Activated B cell treated with CpG ODN at 0.5 μM for 24 hours (primary cell): ENCODE measurements around the gene NF2. TPM values are rescaled to one million over a fixed set of nuclear protein-coding genes. Genes with fewer than 3 reads are reported as not detected.

Experiments used
- ATAC-seq: fragments of 200-7000 bp; cut with Tn5 transposase; one replicate; pipeline ENCODE4 v1.10.0; 2021; ENCODE audit warnings: low read depth, mild to moderate bottlenecking, moderate library complexity
- CTCF ChIA-PET: fragments of 350-600 bp; sonication (Branson Sonifier 250); formaldehyde crosslinking; loops from one replicate; lab custom pipeline; 2021; ENCODE audit warnings: antibody characterized with exemption; lab: Charles Lee
- POLR2A ChIA-PET: fragments of 350-600 bp; sonication (Branson Sonifier 250); formaldehyde crosslinking; loops from one replicate; lab custom pipeline; 2021; ENCODE audit warnings: antibody characterized with exemption; lab: Charles Lee
- DNase-seq: peaks from one replicate; pipeline ENCODE4 v3.0.0; 2022
- H3K27ac Mint-ChIP-seq: one replicate; pipeline ENCODE4 v1.8.0; 2020; ENCODE audit warnings: mixed read lengths
- H3K27me3 Mint-ChIP-seq: one replicate; pipeline ENCODE4 v1.8.0; 2021; ENCODE audit warnings: mixed read lengths
- H3K36me3 Mint-ChIP-seq: one replicate; pipeline ENCODE4 v1.8.0; 2021; ENCODE audit warnings: low read depth, mixed read lengths
- H3K4me1 Mint-ChIP-seq: one replicate; pipeline ENCODE4 v1.8.0; 2021; ENCODE audit warnings: mixed read lengths
- H3K4me3 Mint-ChIP-seq: one replicate; pipeline ENCODE4 v1.8.0; 2020; ENCODE audit warnings: mild to moderate bottlenecking, mixed read lengths
- H3K9me3 Mint-ChIP-seq: one replicate; pipeline ENCODE4 v1.8.0; 2020; ENCODE audit warnings: mixed read lengths
- intact Hi-C: fragments of 100-400 bp; cut with micrococcal nuclease; formaldehyde crosslinking; loops from one replicate; pipeline ENCODE4 v1.15.1; 2024
- total RNA-seq: library from RNA; stranded (reverse); gene quantifications from 2 replicates; pipeline ENCODE4 v1.2.3, GENCODE V29; 2022
- TF ChIP-seq, protein P1 (sequence below): fragments of 200-600 bp; IDR thresholded peaks from one replicate; pipeline ENCODE4 v1.8.0; 2022; ENCODE audit warnings: antibody characterized with exemption, mild to moderate bottlenecking

NF2 gene
- total RNA-seq, 1 donor from 2014 or later: 30.3 TPM

DNA sequence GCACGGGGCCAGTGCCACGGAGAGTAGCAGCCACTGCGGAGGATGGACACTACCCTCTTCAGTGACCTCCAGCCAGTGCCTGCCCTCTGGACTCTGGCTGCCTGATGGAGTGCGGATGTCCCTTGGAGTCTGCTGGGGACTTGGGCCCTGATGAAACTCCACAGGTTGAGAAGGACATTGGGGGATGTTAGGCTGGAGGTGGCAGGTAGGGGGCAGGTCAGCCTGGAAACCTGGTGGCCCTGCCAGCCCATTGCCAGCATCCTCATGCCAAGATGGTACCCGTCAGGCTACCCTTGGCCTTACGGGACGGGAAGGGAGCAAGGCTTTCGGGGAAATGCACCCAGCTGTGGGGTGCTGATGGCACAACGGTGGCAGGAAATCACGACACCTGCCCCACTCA lies 120.3 kb downstream of the NF2 start:
- Mint-ChIP-seq H3K4me3 (no peak overlapping the region), H3K27me3 (peaks cover 19% of the 10 kb centered on the region), H3K4me1 (peaks cover 7% of the 10 kb centered on the region), H3K36me3 (no peaks in the 10 kb centered on the region), H3K9me3 (no peaks in the 10 kb centered on the region), H3K27ac (no peak overlapping the region)
- intact Hi-C loops: no loop called here
- no peak for ATAC-seq
- no peak for DNase-seq
- ChIA-PET CTCF (no interaction called here), POLR2A (no interaction called here)
- TF ChIP-seq, protein P1, sequence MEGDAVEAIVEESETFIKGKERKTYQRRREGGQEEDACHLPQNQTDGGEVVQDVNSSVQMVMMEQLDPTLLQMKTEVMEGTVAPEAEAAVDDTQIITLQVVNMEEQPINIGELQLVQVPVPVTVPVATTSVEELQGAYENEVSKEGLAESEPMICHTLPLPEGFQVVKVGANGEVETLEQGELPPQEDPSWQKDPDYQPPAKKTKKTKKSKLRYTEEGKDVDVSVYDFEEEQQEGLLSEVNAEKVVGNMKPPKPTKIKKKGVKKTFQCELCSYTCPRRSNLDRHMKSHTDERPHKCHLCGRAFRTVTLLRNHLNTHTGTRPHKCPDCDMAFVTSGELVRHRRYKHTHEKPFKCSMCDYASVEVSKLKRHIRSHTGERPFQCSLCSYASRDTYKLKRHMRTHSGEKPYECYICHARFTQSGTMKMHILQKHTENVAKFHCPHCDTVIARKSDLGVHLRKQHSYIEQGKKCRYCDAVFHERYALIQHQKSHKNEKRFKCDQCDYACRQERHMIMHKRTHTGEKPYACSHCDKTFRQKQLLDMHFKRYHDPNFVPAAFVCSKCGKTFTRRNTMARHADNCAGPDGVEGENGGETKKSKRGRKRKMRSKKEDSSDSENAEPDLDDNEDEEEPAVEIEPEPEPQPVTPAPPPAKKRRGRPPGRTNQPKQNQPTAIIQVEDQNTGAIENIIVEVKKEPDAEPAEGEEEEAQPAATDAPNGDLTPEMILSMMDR: no peak

DNA sequence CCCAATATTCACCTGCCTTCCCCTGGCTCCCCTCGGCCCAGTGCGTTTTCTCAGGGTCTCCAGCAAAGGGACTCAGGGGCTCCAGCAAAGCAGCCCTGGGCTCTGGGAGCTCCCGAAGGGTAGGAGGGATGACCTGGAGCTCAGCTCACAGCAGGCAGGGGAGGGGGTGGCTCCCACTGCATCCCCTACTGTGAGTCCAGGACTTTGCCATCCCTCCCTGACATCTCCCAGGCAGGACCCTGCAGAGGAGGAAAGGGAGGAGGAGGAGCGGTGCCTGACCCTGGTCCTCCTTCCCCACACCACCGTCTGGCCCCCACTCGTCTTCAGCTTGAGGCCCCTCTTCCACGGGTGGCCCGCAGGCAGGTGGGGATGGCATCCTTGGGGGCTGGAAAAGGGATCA lies 121.4 kb downstream of the NF2 start:
- TF ChIP-seq, protein P1: no peak
- H3K4me1 Mint-ChIP-seq: peaks cover 3% of the 10 kb centered on the region
- no peak for DNase-seq
- intact Hi-C loops: no loop called here
- peaks cover 10% of the 10 kb centered on the region for H3K27me3 Mint-ChIP-seq
- no peaks in the 10 kb centered on the region for H3K9me3 Mint-ChIP-seq
- POLR2A ChIA-PET: no interaction called here
- CTCF ChIA-PET: no interaction called here
- H3K27ac Mint-ChIP-seq: no peak overlapping the region
- no peak overlapping the region for H3K4me3 Mint-ChIP-seq
- no peaks in the 10 kb centered on the region for H3K36me3 Mint-ChIP-seq
- no peak for ATAC-seq

DNA sequence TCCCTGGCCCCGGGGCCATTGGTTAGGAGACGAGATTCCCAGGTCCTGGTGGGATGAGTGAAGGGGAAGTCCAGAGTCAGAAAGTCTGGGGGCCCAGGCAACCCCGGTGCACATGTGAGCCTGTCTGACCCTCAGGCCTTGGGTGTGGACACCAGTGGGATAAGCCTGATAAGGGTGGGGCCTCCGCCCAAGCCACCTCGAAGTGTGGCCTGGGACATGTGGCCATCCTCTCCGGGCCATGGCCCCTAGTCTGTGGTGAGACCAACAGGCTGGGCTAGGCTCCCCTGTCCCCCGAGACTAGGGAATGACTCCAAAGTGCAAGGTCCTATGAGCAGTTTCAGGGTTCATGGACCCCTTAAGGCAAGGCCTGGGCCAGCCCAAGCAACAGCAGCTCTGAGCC lies 122.7 kb downstream of the NF2 start:
- intact Hi-C loops: no loop called here
- DNase-seq: no peak
- ChIA-PET CTCF (interaction anchor here (1.2 kb wide), 1 partner anchor 279 kb away, joined by 4 read pairs; no protein-coding TSS in a partner anchor), POLR2A (no interaction called here)
- H3K27ac Mint-ChIP-seq: no peak overlapping the region
- no peak overlapping the region for H3K4me3 Mint-ChIP-seq
- ATAC-seq: no peak
- peaks cover 3% of the 10 kb centered on the region for H3K4me1 Mint-ChIP-seq
- H3K9me3 Mint-ChIP-seq: no peaks in the 10 kb centered on the region
- peaks cover 10% of the 10 kb centered on the region for H3K27me3 Mint-ChIP-seq
- H3K36me3 Mint-ChIP-seq: peaks cover 7% of the 10 kb centered on the region
- TF ChIP-seq, protein P1: no peak

DNA sequence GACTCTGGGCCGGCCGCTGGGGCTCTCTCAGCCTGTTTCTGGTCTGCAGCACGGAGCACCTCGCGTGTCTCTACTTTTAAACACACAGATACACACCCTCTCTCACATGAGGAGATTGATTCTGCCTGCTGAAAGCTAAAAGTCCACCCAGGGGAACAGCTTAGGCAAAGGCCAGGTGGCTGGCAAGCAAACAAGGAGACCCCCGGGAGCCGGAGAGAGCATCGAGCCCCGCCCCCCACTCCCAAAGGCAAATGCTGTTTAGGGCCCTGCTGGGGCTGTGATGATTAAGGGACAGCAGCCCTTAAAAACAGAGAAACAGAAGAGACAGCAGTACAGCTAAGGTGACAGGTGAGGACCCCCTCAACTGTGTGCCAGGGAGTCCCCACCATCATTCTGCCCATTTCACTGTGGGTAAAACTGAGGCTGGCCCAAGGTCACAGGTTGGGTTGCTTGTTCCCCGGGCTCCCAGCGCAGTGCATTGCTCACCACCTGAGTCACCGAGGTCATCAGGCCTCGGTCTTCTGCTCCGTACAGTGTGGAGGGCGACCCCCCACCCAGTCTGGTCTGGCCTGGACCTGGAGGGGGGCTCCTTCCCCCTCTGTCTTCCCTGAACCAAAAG lies 123.2 kb downstream of the NF2 start:
- H3K4me1 Mint-ChIP-seq: no peaks in the 10 kb centered on the region
- POLR2A ChIA-PET: no interaction called here

DNA sequence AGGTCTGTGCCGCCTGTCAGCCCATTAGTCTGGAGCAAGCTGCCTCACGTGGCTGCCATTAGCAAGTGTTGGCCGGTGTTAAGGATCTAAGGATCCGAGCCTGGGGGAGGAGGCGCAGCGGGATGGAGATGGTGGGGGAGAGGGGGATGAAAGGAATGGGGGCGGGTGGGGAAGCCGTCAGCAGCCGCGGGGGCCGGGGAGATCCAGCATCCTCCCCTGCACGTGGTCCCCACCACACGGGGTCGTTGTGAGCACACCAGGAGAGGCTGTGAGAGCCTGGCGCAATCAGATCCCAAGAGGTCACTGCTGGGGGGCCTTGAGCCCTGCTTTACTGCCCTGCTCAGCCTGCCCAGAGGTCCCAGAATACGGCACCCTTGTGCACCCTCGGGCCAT lies 123.7 kb downstream of the NF2 start:
- Mint-ChIP-seq H3K9me3 (no peaks in the 10 kb centered on the region), H3K4me1 (no peaks in the 10 kb centered on the region), H3K36me3 (peaks cover 14% of the 10 kb centered on the region), H3K27ac (no peak overlapping the region), H3K4me3 (no peak overlapping the region), H3K27me3 (peaks cover 3% of the 10 kb centered on the region)
- ChIA-PET CTCF (interaction anchor here (1.2 kb wide), 1 partner anchor 278 kb away, joined by 4 read pairs; no protein-coding TSS in a partner anchor), POLR2A (no interaction called here)
- TF ChIP-seq, protein P1: no peak
- no peak for DNase-seq
- intact Hi-C loops: loop anchor here (1.0 kb wide), 1 partner anchor 278 kb away; no protein-coding TSS in a partner anchor
- ATAC-seq: no peak

More for the DNA sequence above, 123.2 kb downstream of the NF2 start:
- DNase-seq (no peak), ATAC-seq (no peak)
- CTCF ChIA-PET: interaction anchor here (1.2 kb wide), 1 partner anchor 278 kb away, joined by 4 read pairs; no protein-coding TSS in a partner anchor
- intact Hi-C loops: loop anchor here (1.0 kb wide), 1 partner anchor 279 kb away; no protein-coding TSS in a partner anchor
- Mint-ChIP-seq H3K4me3 (no peak overlapping the region), H3K36me3 (peaks cover 10% of the 10 kb centered on the region), H3K27ac (no peak overlapping the region), H3K9me3 (no peaks in the 10 kb centered on the region), H3K27me3 (peaks cover 6% of the 10 kb centered on the region)
- TF ChIP-seq, protein P1: no peak
